GM12872 (cell line): Measurements from ENCODE around the gene APOBEC4.

Experiments
- CTCF ChIP-seq: IDR thresholded peaks from 3 replicates; pipeline ENCODE4 v1.5.1; 2011; ENCODE audit warnings: low read depth, mild to moderate bottlenecking, low read length, moderate library complexity; ENCODE audit not compliant: insufficient read depth

APOBEC4 gene

GRCh38 chr1:183685112-183685713, 32.1 kb upstream of the APOBEC4 start:
- TF ChIP-seq CTCF, result peak; percentile 66

GRCh38 chr1:183678819-183679218, 25.7 kb upstream of the APOBEC4 start:
- TF ChIP-seq CTCF, result no peak

GRCh38 chr1:183676586-183677189, 23.6 kb upstream of the APOBEC4 start:
- TF ChIP-seq CTCF, result no peak

GRCh38 chr1:183675883-183676585, 22.9 kb upstream of the APOBEC4 start:
- TF ChIP-seq CTCF, result no peak

GRCh38 chr1:183675381-183675780, 22.3 kb upstream of the APOBEC4 start:
- TF ChIP-seq CTCF, result no peak

- no peak for TF ChIP-seq CTCF
Measured at GRCh38 chr1:183674886-183675285, 21.8 kb upstream of the APOBEC4 start.

- no peak for TF ChIP-seq CTCF
Measured at GRCh38 chr1:183674339-183674738, 21.2 kb upstream of the APOBEC4 start.
